Endothelial cell of umbilical vein (primary cell): ENCODE measurements around the gene MBTPS1. TPM values are rescaled to one million over a fixed set of nuclear protein-coding genes. Genes with fewer than 3 reads are reported as not detected.

Experiments
- BruUV-seq: library from RNA; stranded (reverse); fragments of 400-500 nt; replicated peaks from 2 replicates; lab custom pipeline; 2021; lab: Mats Ljungman, UMichigan
- CTCF ChIA-PET: fragments of 300-600, 350-600 bp; sonication (Branson Sonifier 250); formaldehyde crosslinking; loops from one replicate; lab custom pipeline; 2021; ENCODE audit warnings: antibody characterized with exemption, inconsistent platforms; lab: Charles Lee
- POLR2A ChIA-PET: fragments of 300-600, 350-600 bp; sonication (Branson Sonifier 250); formaldehyde crosslinking; loops from one replicate; lab custom pipeline; 2021; ENCODE audit warnings: antibody characterized with exemption, inconsistent platforms; lab: Charles Lee
- DNase-seq: peaks from one replicate; pipeline ENCODE4 v3.0.0-alpha.2; 2011; ENCODE audit warnings: low read depth, low spot score
- FAIRE-seq: peaks from 2 replicates; lab custom pipeline; 2011; peaks lifted over from hg19 to GRCh38; lab: Jason Lieb, UNC
- H2AFZ ChIP-seq: 2 replicates; pipeline ENCODE4 v1.6.0; 2012; ENCODE audit warnings: low read depth, low read length, control low read depth, inconsistent platforms
- H3K27ac ChIP-seq: 2 replicates; pipeline ENCODE4 v1.5.1; 2011; ENCODE audit warnings: low read depth, mild to moderate bottlenecking, control low read depth, low read length, moderate library complexity; ENCODE audit not compliant: insufficient read depth
- H3K27me3 ChIP-seq, 2 experiments: 2 replicates each; pipeline versions ENCODE4 v1.6.0 to v1.6.1; 2011; ENCODE audit warnings: low read length in 2 of 2, mixed read lengths in 1 of 2; ENCODE audit not compliant: control insufficient read depth in 2 of 2, insufficient read depth in 2 of 2
- H3K36me3 ChIP-seq, 2 experiments: 2 replicates in 1 of 2; 3 replicates in 1 of 2; pipeline ENCODE4 v1.5.1; 2011; ENCODE audit warnings: low read length in 2 of 2, mild to moderate bottlenecking in 1 of 2, moderate library complexity in 1 of 2; ENCODE audit not compliant: control insufficient read depth in 2 of 2, insufficient read depth in 2 of 2; ENCODE audit errors: extremely low read depth in 1 of 2
- H3K4me1 ChIP-seq: 3 replicates; pipeline ENCODE4 v1.5.1; 2011; ENCODE audit warnings: mild to moderate bottlenecking, low read length; ENCODE audit not compliant: control insufficient read depth, insufficient read depth; ENCODE audit errors: extremely low read depth
- H3K4me2 ChIP-seq: 2 replicates; pipeline ENCODE4 v1.6.1; 2011; ENCODE audit warnings: low read length, control low read depth, mixed read lengths; ENCODE audit not compliant: insufficient read depth
- H3K4me3 ChIP-seq, 3 experiments: fragments of 200-600 bp in 1 of 3; sonication (generic), shearing (Covaris generic) in 1 of 3; replicated peaks in 1 of 3; 2 replicates each; pipeline ENCODE4 v1.5.1; 2011 to 2016; ENCODE audit warnings: control low read depth in 3 of 3, low read length in 3 of 3, mild to moderate bottlenecking in 2 of 3, inconsistent platforms in 1 of 3, low read depth in 1 of 3, moderate library complexity in 1 of 3; ENCODE audit not compliant: insufficient read depth in 1 of 3
- H3K79me2 ChIP-seq: 2 replicates; pipeline ENCODE4 v1.6.0; 2012; ENCODE audit warnings: low read length, inconsistent platforms; ENCODE audit not compliant: control insufficient read depth, insufficient read depth
- H3K9ac ChIP-seq: replicated peaks from 2 replicates; pipeline ENCODE3; 2011; ENCODE audit warnings: low read length, control low read depth; ENCODE audit not compliant: insufficient read depth; ENCODE audit errors: extremely low read depth
- H3K9me1 ChIP-seq: replicated peaks from 3 replicates; pipeline ENCODE4 v1.6.0; 2011; ENCODE audit warnings: mild to moderate bottlenecking, low read length; ENCODE audit not compliant: control insufficient read depth, insufficient read depth; ENCODE audit errors: extremely low read depth
- H3K9me3 ChIP-seq: replicated peaks from 2 replicates; pipeline ENCODE4 v1.5.1; 2012; ENCODE audit warnings: low read length, inconsistent platforms; ENCODE audit not compliant: control insufficient read depth, insufficient read depth
- H4K20me1 ChIP-seq: replicated peaks from 2 replicates; pipeline ENCODE3; 2011; ENCODE audit warnings: mild to moderate bottlenecking, low read length; ENCODE audit not compliant: control insufficient read depth, insufficient read depth; ENCODE audit errors: extremely low read depth
- CTCF ChIP-seq, 2 donors: IDR thresholded peaks; 1 replicate in 1 of 2; 2 replicates in 1 of 2; pipeline ENCODE4 v1.5.1; 2011; ENCODE audit warnings: low read length in 2 of 2, mild to moderate bottlenecking in 2 of 2, moderate library complexity in 2 of 2, control low read depth in 1 of 2, inconsistent platforms in 1 of 2, low read depth in 1 of 2; ENCODE audit not compliant: insufficient read depth in 1 of 2; ENCODE audit errors: extremely low read depth in 1 of 2
- EZH2 ChIP-seq: IDR thresholded peaks from 2 replicates; pipeline ENCODE4 v1.6.1; 2012; ENCODE audit warnings: borderline replicate concordance, low read depth, mild to moderate bottlenecking, moderate library complexity, low read length, inconsistent platforms; ENCODE audit not compliant: severe bottlenecking
- FOS ChIP-seq: IDR thresholded peaks from 2 replicates; pipeline ENCODE4 v1.6.1; 2011; ENCODE audit warnings: mild to moderate bottlenecking, low read length, moderate library complexity, borderline replicate concordance; ENCODE audit not compliant: insufficient read depth
- GATA2 ChIP-seq: IDR thresholded peaks from 2 replicates; pipeline ENCODE4 v1.7.0; 2011; ENCODE audit warnings: low read depth, mild to moderate bottlenecking, moderate library complexity, mixed read lengths, low read length; ENCODE audit not compliant: insufficient read length, insufficient read depth
- JUN ChIP-seq: IDR thresholded peaks from 2 replicates; pipeline ENCODE4 v1.6.1; 2011; ENCODE audit warnings: borderline replicate concordance, low read depth; ENCODE audit not compliant: insufficient read length, insufficient read depth
- MAX ChIP-seq: IDR thresholded peaks from 2 replicates; pipeline ENCODE4 v1.6.1; 2011; ENCODE audit not compliant: insufficient read depth, insufficient read length
- MYC ChIP-seq: IDR thresholded peaks from one replicate; pipeline ENCODE4 v1.6.1; 2011; ENCODE audit warnings: mild to moderate bottlenecking, low read depth, low read length
- POLR2A ChIP-seq: IDR thresholded peaks from 2 replicates; pipeline ENCODE4 v1.6.1; 2012; ENCODE audit warnings: low read depth, mild to moderate bottlenecking, control low read depth, low read length
- POLR2AphosphoS5 ChIP-seq: IDR thresholded peaks from 2 replicates; pipeline ENCODE4 v1.6.1; 2012; ENCODE audit warnings: low read depth, mild to moderate bottlenecking, control low read depth, low read length, moderate library complexity; ENCODE audit not compliant: insufficient read depth
- dilution Hi-C: fragments of 300-500 bp; cut with MboI; formaldehyde crosslinking; loops from one replicate; pipeline ENCODE4 v1.15.0; 2019; ENCODE audit warnings: low sequenced_read_pairs; ENCODE audit not compliant: extremely low pct_ligation_motif_present
- intact Hi-C: fragments of 100-400 bp; cut with micrococcal nuclease; formaldehyde crosslinking; loops from one replicate; pipeline ENCODE4 v1.10.0; 2022
- polyA plus RNA-seq, 4 experiments: library from polyadenylated mRNA; depleted of rRNA in 3 of 4; stranded (reverse) in 3 of 4; unstranded in 1 of 4; fragments of >200 nt; gene quantifications; 2 replicates each; pipeline versions ENCODE4 v1.2.1 to v1.2.3, GENCODE V29; 2011 to 2012; ENCODE audit warnings: missing spikeins in 1 of 4
- total RNA-seq: library from RNA; stranded (reverse); gene quantifications from 2 replicates; pipeline ENCODE4 v1.2.3, GENCODE V29; 2021

The MBTPS1 gene
- total and polyA plus RNA-seq, 2 donors (not counting 3 experiments of a cell fraction or from before 2014, with no cell fraction given): 82.3 to 99.6 TPM

- TF ChIP-seq EZH2 (no peak), MYC (no peak), MAX (no peak), CTCF (IDR thresholded peaks at IDR 0.05; ENCODE audit: extremely low read depth in 1 of 2, insufficient read depth in 1 of 2, low read depth in 1 of 2, low read length in 2 of 2) (no peak), JUN (no peak), POLR2A (no peak), GATA2 (no peak), POLR2AphosphoS5 (no peak), FOS (no peak)
Observed at GRCh38 chr16:84018710-84019109, 98.0 kb downstream of the MBTPS1 start.

More at GRCh38 chr16:84018710-84019109, 98.0 kb downstream of the MBTPS1 start:
- intact Hi-C loops (no loop called here), dilution Hi-C loops (no loop called here)
- no peak overlapping the region for H2AFZ ChIP-seq
- no peaks in the 10 kb centered on the region for H3K9me3 ChIP-seq
- no peak for DNase-seq
- no peaks in the 10 kb centered on the region for H3K4me1 ChIP-seq
- H3K36me3 ChIP-seq: no peaks in the 10 kb centered on the region
- CTCF ChIA-PET: interaction anchor here (0.7 kb wide), 1 partner anchor 62 kb away, joined by 3 read pairs; no protein-coding TSS in a partner anchor
- H3K9me1 ChIP-seq: no peaks in the 10 kb centered on the region
- H3K4me2 ChIP-seq: no peak overlapping the region
- no peaks in the 10 kb centered on the region for H4K20me1 ChIP-seq
- no peak overlapping the region for H3K27ac ChIP-seq
- H3K4me3 ChIP-seq: no peak overlapping the region
- FAIRE-seq: no peak
- no TSS peak for BruUV-seq
- H3K79me2 ChIP-seq: no peaks in the 10 kb centered on the region
- H3K27me3 ChIP-seq: no peaks in the 10 kb centered on the region
- no peak overlapping the region for H3K9ac ChIP-seq
- POLR2A ChIA-PET: no interaction called here
